BJ (cell line): ENCODE data around the gene VWF. TPM values are rescaled to one million over a fixed set of nuclear protein-coding genes. Genes with fewer than 3 reads are reported as not detected.

Source experiments
- CTCF ChIA-PET: fragments of 350-600 bp; formaldehyde crosslinking; extraction: SDS; loops from one replicate; lab custom pipeline; 2021; ENCODE audit warnings: antibody characterized with exemption, inconsistent platforms; lab: Yijun Ruan, JAX
- POLR2A ChIA-PET: fragments of 300-600 bp; sonication (Branson Sonifier 250); formaldehyde crosslinking; extraction: SDS; loops from one replicate; lab custom pipeline; 2021; ENCODE audit warnings: antibody characterized with exemption; lab: Charles Lee
- DNase-seq: peaks from one replicate; pipeline ENCODE4 v3.0.0-alpha.2; 2011; ENCODE audit warnings: low read depth
- H3K27me3 ChIP-seq: 2 replicates; pipeline ENCODE4 v1.6.0; 2011; ENCODE audit warnings: low read length; ENCODE audit not compliant: control insufficient read depth, insufficient read depth
- H3K36me3 ChIP-seq: 2 replicates; pipeline ENCODE4 v1.5.1; 2011; ENCODE audit warnings: low read length; ENCODE audit not compliant: control insufficient read depth, insufficient read depth
- H3K4me3 ChIP-seq: 2 replicates; pipeline ENCODE4 v1.5.1; 2011; ENCODE audit warnings: low read depth, mild to moderate bottlenecking, control low read depth, low read length
- polyA plus RNA-seq: library from polyadenylated mRNA; depleted of rRNA; stranded (reverse); fragments of >200 nt; gene quantifications from 2 replicates; pipeline ENCODE4 v1.2.3, GENCODE V29; 2011
- TF ChIP-seq, protein P1 (sequence below): IDR thresholded peaks from 2 replicates; pipeline ENCODE4 v1.5.1; 2011; ENCODE audit warnings: low read depth, mild to moderate bottlenecking, control low read depth, inconsistent platforms, low read length, moderate library complexity; ENCODE audit not compliant: insufficient read depth

VWF gene
- polyA plus RNA-seq, 1 experiment, result 0.06 TPM

DNA sequence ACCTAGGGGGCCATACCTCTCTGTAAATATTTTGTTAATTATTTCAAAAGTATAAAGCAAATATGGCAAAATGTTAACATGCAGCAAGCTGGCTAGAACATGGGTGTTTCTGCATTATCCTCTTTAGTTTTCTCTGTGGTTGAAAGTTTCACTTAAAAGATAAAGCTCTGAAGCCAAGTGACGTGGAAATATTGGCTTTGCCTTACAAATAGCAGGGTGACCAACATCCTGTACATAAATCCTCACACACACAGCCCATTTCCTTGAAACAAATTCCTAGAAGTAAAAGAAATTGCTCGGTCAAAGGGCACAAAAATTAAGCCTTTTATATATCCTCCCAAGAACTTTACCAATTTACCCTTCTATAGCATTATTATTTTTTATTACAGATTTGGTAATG lies 10.6 kb upstream of the VWF start:
- Histone ChIP-seq H3K36me3 (no peaks in the 10 kb centered on the region), H3K4me3 (no peak overlapping the region), H3K27me3 (no peaks in the 10 kb centered on the region)
- POLR2A ChIA-PET, result no interaction called here
- TF ChIP-seq, protein P1, sequence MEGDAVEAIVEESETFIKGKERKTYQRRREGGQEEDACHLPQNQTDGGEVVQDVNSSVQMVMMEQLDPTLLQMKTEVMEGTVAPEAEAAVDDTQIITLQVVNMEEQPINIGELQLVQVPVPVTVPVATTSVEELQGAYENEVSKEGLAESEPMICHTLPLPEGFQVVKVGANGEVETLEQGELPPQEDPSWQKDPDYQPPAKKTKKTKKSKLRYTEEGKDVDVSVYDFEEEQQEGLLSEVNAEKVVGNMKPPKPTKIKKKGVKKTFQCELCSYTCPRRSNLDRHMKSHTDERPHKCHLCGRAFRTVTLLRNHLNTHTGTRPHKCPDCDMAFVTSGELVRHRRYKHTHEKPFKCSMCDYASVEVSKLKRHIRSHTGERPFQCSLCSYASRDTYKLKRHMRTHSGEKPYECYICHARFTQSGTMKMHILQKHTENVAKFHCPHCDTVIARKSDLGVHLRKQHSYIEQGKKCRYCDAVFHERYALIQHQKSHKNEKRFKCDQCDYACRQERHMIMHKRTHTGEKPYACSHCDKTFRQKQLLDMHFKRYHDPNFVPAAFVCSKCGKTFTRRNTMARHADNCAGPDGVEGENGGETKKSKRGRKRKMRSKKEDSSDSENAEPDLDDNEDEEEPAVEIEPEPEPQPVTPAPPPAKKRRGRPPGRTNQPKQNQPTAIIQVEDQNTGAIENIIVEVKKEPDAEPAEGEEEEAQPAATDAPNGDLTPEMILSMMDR, result no peak
- CTCF ChIA-PET, result no interaction called here
- no peak for DNase-seq

DNA sequence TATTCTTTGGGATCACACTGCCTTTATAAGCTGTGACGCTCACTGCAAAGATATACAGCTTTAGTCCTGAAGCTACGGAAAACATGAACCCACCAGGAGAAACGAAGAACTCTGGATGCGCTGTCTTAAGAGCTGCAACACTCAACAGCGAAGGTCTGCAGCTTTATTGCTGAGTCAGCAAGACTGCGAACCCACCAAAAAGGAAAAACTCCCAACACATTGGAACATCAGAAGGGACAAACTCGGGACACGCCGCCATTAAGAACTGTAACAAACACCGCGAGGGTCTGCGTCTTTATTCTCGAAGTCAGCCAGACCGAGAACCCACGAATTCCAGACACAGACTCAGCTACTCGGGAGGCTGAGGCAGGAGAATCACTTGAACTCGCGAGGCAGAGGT lies 9.2 kb upstream of the VWF start:
- CTCF ChIA-PET, result interaction anchor here (0.7 to 2.0 kb wide), 6 partner anchors 9 to 146 kb away, joined by 3 to 4 read pairs (median 3); partner anchors contain the start of gene VWF
- Histone ChIP-seq H3K4me3 (no peak overlapping the region), H3K36me3 (no peaks in the 10 kb centered on the region), H3K27me3 (no peaks in the 10 kb centered on the region)
- TF ChIP-seq, protein P1, result no peak
- no peak for DNase-seq
- POLR2A ChIA-PET, result no interaction called here

DNA sequence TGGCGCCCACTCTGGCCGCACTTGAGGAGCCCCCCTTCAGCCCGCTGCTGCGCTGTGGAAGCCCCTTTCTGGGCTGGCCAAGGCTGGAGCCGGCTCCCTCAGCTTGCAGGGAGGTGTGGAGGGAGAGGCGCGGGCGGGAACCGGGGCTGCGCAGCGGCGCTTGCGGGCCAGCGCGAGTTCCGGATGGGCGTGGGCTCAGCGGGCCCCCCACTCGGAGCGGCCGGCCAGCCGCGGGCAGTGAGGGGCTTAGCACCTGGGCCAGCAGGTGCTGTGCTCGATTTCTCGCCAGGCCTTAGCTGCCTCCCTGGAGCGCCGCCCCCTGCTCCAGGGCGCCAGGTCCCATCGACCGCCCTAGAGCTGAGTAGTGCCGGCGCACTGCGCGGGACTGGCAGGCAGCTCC lies 8.0 kb upstream of the VWF start:
- ChIA-PET POLR2A (no interaction called here), CTCF (interaction anchor here (1.0 to 2.0 kb wide), 3 partner anchors 8 to 147 kb away, joined by 3 to 4 read pairs (median 3); partner anchors contain the start of gene VWF)
- Histone ChIP-seq H3K27me3 (no peaks in the 10 kb centered on the region), H3K4me3 (no peak overlapping the region), H3K36me3 (no peaks in the 10 kb centered on the region)
- DNase-seq, result no peak
- TF ChIP-seq, protein P1, result no peak

DNA sequence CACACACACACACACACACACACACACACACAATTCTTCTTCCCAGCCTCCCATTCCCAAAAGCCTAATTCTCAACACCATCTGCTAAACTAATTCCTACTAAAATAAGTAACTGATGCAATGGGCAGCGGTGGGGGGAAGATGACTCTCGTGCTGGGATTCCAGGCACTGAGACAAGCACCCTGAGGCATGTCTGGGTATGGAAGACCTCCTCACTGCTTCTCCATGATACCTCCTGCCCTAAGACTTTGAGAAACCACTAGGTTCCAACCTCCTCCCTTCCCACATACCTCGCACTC lies 789 bp upstream of the VWF start:
- Histone ChIP-seq H3K36me3 (no peaks in the 10 kb centered on the region), H3K27me3 (peaks cover 7% of the 10 kb centered on the region), H3K4me3 (no peak overlapping the region)
- ChIA-PET CTCF (no interaction called here), POLR2A (no interaction called here)
- TF ChIP-seq, protein P1, result no peak
- no peak for DNase-seq

DNA sequence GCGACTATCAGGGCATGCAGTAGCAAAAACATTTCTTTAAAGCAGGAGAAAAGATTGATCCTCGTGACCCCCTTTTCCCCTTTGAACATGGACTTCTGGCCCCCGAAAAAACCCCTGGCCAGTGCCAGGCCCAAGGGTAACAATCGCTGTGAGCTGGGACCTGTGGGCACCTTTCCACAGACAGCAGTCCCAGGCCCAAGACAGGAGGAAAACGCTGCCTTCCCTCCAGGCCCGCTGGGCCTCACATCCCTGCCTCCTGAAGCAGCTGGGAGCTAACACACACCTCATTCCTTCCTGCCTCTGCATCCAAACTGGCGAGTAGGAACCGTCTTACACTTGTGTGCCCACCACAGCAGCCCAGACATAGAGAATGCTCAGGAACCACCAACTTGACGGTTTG lies 1.2 kb downstream of the VWF start:
- no peak for DNase-seq
- Histone ChIP-seq H3K36me3 (no peaks in the 10 kb centered on the region), H3K4me3 (no peak overlapping the region), H3K27me3 (peaks cover 7% of the 10 kb centered on the region)
- POLR2A ChIA-PET, result no interaction called here
- CTCF ChIA-PET, result interaction anchor here (0.6 to 1.2 kb wide), 2 partner anchors 10 to 17 kb away, joined by 3 to 4 read pairs; no protein-coding TSS in a partner anchor
- TF ChIP-seq, protein P1, result no peak
